CD4-positive, alpha-beta T cell treated with Interleukin-6 at 100 ng/mL for 8 hours (primary cell): Measurements from ENCODE around the gene NFIA.
A peak's percentile ranks its signal among the peaks of the same experiment; 100 is the strongest.

Experiments used
- DNase-seq: peaks from one replicate; pipeline ENCODE4 v3.0.0-alpha.2; 2020; ENCODE audit warnings: mixed read lengths, low spot score

NFIA gene

DNA sequence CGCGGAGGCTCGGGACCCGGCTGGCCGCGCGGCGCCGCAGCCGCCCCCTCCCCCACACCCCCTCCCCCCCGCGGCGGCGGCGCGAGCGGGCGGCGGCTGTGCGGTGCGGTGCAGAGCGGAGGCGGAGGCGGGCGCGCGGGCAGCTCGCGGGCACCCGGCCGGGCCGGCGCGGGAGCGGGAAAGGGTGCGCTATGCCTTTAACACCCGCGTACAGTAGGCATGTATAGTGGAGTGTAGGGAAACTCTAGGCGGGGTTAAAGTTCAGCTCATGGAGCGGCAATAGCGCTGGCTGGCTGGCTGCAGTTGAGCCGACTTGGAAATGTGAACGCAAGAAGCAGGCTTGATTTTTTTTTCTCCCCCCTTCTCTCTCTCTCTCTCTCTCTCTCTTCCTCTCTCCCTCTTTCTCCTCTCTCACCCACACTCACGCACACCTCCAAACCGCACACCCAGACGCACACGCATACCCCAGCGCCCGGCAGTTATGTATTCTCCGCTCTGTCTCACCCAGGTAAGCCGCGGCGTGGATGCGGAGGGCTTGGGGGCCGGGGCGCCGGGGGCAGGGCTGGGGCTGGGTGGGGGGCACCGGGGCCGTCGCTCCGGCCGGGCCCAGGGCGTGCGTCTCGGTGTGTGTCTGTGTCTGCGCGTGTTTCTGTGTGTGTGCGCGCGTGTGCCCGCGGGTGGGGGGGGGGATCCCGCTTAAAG is at the start of gene NFIA:
Gene NFIA, plus strand, starts transcription at position 251 of the 702 bp plus-strand sequence.
- peak; percentile 13 for DNase-seq

DNA sequence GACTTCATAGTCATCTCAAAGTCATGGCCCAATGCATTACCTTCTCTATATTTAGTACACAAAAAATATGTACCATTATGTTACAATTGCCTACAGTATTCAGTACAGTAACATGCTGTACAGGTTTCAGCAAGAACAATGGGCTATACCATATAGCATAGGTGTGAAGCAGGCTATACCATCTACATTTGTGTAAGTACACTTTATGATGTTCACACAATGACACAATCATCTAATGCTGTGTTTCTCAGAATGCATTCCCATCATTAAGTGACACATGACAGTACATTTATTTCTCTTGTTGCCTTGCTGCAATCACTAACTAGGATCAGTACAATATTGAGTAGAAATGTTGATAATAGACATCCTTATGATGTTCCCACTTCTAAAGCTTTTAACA is 46.5 kb upstream of the NFIA start:
- DNase-seq = no peak

DNA sequence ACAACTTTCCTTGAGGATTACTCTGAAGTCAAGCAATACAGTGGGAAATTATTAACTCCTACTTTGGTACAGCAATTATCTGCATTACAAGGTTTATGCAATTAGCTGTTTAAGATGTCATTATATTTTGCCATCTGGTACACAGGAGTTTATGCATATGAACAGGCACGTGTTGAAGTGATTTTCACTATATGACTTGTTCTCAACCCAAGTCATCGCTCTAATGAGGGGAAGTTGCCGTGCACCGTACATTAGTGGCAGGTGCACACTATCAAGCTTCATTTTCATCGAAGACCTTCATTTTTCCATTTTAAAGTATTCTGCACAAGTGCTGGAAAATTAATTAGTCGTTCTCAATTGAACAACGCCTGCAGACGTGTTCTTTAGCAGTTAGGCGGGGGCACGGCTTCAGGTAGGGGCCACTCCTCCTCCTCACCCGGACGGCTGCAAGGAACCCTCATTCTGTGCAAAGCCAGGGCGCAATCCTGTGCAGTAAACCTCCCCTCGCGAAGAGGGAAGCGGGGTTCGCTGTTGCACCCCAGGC is 39.8 kb upstream of the NFIA start:
- DNase-seq = no peak

DNA sequence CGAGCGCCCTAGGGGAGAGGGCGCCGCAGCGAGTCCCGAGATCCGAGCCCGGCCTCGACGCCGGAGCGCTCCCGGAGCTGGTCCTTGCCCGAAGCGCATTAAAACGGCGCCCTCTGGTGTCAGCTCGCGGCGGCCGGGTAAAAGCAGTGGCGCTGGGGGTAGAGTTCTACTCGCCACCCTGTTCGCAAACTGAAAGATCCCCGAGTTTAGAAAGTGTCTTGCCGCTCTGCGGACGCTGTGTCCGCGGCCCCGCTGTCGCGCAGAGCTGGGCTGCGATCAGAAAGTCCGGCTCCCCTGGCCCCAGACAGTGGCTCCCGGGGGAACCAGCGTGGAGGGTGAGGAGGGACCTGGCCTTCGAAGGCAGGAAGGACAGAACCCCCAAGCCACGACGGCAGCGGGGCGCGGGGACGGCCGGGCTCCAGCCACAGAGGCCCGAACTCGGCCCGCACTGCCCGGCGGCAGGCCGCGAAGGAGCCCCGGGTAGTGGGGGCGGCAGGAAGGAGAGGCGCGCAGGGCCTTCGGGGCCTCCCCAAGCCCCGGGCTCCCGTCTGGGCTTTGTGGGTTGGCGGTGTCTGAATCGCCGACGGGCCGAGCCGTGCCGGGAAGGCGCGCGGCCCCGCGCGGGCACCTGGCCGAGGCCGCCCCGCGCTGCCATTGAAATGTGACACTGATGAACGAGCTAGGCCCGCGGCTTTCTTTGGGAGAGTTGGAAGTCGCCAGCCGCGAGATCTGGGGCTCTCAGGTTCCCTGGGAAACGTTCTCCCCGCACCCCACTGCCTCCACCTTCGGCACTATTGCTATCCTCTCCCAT is 39.1 kb upstream of the NFIA start:
- DNase-seq = peak; percentile 75

DNA sequence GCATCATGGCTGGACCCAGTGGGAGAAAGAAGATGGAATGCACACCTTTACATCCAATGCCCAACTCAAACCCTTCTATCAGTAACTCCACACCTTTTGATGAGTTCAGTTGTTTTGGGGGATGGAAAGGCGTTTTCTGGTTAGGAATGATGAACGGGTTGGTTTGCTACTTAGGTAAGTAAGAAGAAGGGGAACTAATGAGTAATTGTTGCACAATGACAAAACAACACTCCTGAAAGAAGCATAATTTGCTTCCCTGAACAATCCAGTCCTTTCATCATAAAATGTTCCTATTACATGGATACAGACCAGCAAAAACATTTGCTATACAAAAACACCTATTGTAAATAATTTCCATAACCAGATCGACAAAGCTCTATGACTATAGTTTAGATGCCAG is 35.9 kb upstream of the NFIA start:
- no peak for DNase-seq

DNA sequence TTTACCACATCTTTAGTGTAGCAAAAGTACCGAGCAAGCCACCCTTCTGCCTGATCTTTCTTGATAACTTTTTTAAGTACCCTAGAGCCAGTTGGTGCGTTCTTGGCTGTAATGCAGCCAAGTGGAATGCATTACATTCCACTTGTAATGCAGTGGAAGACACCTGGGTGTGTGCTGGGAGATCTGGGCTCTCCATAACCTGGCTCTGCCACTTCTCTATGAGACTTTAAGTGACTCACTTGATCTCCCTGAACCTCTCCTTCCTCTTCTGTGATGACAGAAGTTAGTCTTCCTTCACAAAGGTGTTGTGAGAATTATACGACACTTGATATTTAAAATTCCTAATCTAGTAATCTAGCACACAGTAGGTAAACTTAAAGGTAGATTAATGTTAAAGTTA is 35.3 kb upstream of the NFIA start:
- no peak for DNase-seq

DNA sequence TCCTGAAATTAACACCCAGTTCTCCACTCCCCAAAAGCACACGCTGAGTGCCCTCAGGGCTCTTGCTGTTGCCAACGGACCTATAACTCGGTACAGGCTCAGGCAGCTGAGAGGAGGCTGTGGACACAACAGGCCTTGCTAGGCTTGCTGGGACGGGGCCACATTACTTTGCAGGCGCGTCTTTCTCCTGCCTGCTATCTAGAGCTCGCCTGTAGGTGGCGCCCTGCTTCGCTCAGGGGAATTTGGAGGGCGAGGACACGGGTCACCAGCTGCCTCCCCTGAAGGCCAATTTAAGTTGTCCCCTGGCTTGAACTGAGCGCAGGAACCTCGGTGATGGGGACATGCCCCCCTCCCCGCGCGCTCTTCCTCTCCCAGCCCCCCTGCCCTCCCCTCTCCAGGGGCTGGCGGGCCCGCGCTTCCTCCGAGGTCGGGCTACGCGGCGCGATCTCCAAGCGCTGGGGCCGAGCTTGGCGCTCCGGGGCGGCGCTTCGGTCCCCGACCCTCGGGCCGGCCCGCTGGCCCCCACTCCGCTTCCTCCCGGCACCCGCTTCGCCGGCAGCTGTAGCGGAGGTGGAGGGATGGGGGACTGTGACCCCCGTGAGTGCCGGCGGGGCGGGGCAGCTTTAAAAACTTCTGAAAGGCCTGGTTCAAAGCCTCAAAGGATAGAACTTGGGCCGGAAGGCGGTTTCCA is 32.4 kb upstream of the NFIA start:
- DNase-seq = peak; percentile 84

DNA sequence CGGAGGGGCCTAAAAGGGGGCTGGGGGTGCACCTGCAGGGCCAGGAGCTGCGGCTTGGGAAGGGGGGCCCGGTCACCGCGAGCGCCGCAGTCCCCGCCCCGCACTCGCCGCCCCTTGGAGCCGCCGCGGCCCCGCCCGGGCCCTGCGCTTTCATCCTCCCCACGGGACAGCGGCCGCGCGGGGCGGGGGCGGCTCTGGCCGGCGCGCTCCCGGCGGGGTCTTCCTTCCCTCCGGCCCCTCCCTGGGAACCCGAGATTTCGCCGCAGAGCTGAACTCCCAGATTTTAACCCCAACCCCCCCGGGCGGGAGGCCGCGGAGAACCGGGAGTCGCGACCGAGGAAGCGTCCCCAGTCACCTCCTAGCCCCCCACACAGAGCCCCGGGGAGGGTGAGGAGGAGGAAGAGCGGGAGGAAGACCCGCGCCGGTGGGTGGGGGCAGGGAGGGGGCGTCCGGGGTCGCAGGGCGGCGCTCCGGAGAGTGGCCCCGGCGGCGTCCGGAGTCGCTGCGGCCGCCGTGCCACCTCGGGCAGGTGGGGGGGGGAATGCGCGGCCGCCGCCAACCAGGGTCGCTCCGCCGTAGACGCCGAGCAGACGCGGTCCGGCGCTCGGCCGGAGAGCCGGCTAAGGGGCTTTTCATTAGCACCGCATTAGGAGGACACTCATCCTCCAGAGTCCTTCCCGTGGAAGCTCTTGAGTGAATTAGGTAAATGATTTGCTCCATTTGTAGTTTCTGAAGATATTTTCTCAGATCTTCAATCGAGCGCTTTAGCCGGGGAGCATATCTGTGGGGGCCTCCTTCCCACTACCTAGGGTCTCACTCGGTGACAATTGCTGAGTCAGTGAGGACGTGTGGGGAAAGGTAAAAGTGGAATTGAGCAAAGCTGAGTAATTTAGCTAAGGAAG is 31.6 kb upstream of the NFIA start:
- no peak for DNase-seq

DNA sequence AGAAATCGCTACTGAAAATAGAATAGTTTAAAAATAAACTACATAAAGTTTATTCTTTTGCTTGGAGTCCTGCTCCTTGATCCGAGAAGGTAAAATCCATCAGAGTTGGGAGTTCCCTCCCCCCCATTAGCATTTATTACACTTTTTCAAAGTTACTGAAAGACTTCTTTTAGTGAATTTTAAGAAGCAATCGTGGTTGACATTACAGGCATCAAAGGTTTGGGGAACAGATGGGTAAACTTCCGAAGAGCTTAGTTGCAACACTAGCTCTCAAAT is 31.0 kb upstream of the NFIA start:
- DNase-seq = no peak

DNA sequence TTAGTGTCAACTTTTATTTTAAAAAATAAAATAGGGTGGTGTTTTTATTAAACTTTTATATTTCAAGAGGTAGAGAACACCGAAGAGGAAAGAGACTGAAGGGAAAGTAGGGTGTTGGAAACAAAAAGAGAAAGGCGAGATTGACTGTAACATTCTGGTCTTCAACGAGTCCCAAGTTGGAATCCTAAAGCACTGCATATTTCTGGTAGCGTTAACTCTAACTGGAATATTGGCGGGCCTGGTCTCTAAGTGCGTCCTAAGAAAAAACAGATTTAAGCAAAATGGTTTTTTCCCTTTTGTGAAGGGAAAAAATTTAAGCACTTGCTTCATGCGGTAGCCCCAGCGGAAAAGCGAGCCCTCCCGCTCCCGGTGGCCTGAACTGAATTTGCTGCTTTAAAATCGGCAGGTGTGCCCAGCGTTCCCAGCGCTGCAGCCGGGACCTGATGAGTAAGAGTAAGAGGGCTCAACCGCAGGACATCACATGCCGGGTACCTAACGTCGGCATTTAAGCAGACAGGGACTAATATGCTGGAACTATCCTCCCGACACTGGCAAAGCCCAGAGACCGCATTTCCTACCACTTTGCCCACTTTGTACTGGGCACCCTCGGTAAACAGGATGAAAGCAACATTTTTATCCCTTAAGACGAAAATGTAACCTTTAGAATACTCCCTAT is 30.5 kb upstream of the NFIA start:
- no peak for DNase-seq

DNA sequence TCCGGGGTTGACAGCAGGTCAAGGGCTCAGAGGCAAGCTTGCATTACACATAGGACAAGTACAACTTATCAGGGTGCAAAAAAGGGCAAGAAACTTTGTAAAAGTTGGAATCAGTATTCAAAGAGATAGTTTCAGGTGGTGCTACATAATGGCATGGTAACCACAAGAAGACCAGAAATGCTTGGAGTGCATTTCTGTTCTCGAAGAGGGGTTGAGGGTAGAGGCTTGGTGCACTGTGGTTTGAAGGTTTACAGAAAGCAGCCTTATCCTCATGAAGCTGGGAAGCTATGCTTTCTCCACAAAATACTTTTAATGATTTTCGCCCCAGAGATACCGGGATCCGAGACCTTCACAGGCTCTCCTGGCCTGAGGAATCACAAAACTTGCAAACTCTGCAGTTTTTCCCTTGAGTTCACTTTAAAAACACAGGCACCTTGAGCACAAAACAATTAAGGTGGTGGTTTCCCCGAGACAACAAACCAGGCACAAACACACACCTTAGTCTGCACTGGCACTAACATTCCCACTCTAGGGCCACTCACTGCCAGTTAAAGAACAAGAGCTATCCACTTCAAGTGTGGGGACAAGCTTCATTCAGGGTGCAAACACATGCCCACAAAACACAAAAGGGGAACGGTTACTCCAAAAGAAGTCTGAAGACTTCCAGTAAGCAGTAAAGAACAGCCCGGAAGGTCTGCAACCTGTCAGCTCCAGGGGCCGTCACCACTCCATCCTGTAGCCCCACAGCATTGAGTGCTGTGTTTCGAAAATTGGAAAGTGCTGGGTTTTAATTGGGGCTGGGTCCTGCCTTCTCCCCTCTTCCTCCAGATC is 29.8 kb upstream of the NFIA start:
- DNase-seq = no peak

DNA sequence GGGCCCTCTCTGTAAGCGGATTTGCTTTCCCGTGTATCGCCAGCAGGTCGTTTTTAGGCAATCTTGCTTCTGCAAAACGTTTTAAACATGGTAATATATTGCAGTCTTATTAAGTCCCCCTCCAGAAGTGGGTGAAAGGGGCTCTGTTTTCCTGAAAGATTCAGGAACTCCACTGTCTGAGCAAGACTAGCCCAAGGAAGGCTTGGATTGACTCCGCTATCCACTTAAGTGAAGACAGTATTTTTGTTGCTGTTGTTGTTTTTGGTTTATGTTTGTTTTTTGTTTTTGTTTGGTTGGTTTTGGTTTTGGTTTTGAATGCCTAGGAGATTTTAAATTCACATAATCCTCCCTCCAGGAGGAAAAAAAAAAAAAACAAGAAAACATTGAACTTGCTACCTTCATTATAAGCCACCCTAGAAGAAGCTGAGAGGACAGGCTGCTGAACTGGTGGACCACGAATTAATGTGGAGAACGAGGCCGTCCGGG is 29.1 kb upstream of the NFIA start:
- DNase-seq = no peak

DNA sequence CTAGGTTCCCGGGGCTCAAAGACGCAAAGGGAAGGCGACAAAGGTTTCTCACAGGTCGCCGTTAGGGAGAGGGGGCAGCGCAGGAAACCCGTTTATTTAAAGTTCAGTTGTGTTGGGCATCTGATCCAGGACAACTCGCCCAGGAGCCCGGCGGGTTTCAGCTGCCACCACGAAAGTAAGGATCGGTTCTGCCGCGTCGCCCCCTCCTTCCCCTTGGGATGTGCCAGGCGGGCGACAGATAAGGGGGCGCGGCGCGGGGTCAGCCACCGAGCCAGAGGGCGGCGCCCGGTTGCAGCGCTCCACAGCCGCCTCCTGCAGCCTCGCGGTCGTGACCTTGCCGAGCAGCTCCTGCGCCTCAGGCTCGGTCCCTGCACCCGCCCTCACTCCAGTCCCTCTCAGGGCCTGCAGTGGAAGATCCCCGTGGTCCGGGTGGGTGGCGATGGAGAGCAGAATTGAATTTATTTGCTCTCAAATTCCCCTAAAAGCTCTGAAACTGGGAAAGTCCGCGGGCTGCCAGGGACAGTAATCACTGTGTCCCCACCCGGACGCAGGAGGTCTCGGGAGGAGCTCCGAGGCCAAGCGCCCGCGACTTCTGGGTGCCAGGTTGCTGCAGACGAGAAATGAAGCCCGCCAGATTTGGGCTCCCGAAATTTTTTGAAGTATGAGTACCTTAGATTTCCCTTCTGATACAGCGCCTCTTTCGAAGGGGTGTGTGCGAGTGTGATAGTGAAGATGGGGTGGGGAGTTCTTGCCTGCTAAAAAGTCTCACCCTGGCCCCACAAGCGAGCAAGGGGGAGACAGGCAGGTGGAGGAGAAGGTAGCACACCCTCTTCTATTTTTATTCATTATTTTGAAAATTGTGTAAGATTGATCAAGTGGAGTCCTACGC is 28.4 kb upstream of the NFIA start:
- DNase-seq = no peak

DNA sequence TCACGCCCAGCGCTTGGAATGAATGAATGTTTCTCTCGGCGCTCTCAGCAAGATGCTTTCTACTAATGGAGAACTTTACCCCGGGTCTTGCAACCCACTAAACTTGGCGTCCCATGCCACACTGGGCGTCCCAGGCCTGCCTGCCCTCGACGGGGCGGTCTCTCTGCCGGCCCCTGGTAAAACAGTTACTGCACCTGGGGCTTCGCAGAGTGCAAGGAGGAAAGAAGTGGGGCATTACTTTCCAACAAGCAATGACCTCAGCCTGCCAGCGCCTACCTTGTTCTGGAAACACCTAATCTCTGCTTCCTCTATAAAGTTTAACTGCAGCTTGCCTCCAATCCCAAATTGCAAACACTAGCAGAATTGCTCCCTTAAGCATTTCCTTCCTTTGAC is 27.8 kb upstream of the NFIA start:
- no peak for DNase-seq

DNA sequence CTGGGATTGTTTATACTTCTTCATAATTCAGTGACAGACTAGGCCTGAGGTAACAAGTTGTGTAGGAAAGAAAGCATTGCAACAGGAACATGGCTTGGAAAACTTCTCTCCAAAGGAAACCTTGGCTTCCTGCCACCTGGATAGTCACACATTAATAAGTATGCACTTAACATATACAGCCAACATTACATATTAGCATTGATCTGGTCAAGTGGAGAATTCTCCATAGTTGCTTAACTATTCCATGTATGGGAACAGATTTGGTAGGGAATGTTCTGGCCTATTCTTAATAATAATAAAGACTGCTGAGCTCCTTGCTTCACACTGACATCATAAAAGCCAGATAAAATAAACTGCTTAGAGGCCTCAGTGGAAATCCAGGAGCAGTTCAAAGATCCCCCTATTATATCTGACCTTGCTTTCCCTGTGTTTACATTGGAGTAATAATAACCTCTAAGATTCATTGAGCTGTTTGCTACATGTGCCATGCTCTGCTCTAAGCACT is 27.2 kb upstream of the NFIA start:
- DNase-seq = no peak

DNA sequence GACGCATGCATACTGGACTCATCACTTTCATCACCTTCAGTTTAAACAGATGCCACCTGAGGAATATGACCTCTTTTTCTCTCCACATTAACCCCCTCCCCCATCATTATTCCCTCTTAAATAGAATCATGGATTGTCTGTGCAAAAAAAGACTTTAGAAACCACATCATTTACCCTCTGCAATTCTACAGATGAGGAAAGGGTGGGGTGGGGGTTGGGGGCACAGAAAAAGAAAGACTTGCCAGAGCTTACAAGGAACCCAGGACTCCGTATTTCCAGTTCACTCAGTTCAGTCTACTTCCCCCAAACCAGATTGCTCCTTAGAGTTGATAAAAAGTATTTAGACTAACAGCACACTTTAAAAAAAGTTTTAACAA is 26.2 kb upstream of the NFIA start:
- no peak for DNase-seq

DNA sequence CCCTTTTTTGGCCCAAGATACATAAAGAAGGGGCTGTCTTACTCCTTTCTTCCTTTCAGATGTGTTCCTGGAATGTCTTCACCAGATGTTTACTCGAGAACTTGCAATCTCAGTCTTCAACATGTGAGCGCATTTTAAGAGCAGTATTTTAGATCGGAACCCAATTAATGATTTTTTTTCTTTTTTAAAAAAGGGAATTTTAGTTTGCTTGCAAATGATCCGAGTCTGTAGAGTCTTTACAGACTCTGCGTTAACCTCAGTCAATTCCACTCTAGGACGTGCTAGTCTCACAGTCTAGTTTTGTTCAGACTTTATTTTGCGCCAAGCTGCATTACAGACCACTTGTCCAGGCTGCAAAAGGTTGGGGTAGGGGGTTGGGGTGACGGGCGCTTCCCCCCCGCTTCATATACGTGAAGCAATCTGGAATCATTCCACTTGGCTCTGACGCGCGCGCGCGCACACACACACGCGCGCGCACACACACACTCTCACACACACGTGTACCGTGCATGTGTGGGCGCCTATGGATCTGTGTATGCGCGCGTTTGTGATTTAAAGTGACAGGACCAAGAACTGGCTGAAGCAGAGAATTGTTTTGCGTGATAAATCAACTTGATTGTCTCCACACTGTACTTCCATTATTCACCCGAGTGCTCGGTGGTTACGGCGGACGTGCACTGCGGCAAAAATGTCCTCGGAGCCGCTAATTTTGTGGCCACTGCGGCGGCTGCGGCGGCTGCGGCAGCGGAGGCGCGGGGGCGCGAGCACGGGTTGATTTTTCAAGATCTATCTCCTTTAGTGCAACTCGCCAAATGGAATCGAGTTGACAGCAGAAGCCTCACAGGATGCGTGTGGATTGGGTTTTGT is 25.6 kb upstream of the NFIA start:
- DNase-seq = peak; percentile 14
